ENCODE data around the gene CACNA2D3.
A peak's percentile ranks its signal among the peaks of the same experiment; 100 is the strongest.

CACNA2D3 gene

DNA sequence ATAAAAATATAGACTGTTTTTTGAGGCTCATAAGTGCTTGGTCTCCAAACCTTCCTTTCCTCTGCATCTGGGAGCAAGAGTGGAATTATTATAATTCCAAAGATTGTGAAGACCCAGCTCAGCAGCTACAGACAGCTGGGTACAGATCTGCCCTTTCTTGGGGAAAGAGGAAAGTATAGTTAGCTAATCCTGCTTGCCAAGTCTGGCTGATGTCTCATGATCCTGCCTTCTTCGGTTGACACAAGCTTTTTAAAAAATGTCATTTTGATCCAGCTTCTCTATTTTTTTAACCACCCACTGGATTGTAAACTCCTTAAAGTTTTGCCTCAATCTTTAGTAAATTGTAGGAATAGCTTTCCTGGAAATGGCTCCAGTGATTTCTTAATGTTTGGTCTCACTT lies 624.4 kb downstream of the CACNA2D3 start:
- no peak for DNase-seq (ENCODE audit: low read depth)

DNA sequence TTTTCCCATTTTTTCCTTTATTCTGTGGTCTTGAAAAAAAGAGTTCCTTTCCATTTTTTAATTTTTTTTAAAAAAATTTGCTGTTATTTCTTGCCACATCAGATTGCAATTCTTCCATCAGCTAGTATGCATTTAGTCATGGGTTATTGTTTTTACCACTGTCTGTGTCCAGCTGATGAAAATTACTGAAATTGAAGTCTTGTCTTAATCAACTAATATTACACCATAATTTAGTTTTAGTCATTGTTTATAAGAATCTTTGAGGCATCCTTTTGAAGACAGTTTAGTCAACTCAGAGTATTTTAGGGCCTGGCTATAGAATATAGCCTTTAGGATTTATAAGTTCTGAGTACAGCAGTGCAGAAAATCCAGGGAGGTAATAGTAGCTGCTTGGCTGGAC lies 633.4 kb downstream of the CACNA2D3 start:
- peak; percentile 33 for DNase-seq (ENCODE audit: low read depth)

DNA sequence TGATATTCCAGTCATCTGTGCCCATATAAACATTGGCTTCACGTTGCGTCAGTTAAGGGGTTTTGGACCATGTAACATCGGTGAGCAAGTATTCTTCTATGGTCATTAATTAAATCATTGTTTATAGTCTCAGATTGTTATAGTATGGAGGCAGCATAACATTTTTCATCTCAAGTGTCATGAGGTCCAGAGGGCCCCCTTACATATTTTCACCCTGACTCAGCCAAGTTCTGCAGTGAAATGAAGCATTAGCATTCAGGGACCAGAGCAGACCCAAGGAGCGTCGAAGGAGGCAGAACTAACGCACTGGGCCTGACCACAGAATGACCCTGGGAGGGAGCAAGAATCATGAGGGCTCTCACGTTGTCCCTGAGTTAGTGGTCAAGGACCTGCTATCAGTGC lies 634.0 kb downstream of the CACNA2D3 start:
- peak; percentile 61 for DNase-seq (ENCODE audit: low read depth)

DNA sequence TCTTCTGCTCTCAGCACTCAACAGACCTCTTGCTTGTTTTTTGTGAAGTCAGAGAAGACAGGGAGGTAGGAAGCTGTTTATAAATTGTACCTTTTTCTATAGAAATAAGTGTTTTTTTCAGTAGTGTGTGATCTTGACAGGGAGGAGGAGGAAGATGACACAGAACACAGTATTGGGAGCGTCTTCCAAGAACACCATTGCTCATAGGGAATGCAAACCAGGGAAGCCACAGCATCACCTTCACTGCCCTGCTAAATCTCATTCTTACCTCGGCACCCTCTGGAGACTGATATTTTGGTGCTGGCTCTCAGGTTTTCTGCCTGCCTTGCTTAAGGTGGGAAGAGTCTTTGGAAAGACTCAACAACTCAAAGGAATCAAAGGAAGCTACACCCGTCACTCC lies 636.1 kb downstream of the CACNA2D3 start:
- no peak for DNase-seq (ENCODE audit: low read depth)

DNA sequence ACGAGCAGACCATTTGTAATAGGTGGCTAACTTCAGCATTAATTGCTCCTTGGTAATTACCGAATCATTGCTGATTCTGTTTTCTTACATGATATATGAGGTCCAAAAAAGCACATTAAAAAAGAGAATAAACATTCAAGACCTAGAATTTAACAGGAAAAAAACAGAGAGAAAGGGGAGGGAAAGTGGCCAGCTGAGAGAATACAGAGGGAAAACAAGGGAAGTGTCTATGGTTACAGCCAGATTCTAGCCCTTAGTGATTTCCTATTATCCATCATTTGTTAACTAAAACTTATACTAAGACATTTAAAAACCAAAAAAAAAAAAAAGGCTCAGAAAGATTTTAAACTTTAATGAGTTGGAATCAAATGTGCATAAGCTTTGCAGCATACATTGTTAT lies 636.8 kb downstream of the CACNA2D3 start:
- DNase-seq (ENCODE audit: low read depth) = no peak

DNA sequence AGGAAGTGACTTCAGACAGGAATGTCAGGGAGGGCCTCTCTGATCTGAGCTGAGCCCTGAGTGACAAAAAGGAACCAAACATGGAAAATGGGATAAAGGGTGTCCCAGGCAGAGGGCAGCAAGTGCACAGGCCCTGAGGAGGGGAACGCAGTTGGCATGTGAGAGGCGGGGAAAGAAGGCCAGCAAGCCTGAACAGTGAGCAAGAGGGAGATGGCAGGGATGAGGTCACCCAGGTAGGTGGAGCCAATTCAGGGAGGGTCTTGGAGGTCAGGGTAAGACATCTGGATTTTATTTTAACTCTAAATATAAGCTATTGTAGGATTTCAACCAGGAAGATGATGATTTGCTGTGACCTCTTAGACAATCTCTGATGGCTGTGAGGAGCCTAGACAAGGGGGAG lies 637.8 kb downstream of the CACNA2D3 start:
- DNase-seq (ENCODE audit: low read depth) = peak; percentile 33

DNA sequence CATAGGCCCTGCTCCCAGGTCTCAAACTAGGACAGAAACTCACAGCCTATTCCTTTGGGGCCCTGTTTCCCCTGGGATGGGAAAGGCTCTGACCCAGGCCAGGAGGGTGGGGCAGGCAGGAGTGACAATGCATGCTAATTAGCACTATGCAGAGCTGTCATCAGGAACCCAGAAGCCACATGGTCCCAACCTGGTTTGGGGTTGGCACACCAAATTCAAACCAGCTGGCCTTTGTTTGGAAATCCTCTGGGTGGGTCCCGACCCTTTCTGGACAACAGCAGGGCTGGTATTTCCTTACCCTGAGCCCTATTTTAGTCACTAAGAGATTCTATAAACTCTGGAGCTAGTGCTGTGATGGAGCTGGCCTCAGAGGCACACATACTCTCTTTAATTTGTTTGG lies 639.3 kb downstream of the CACNA2D3 start:
- no peak for DNase-seq (ENCODE audit: low read depth)

DNA sequence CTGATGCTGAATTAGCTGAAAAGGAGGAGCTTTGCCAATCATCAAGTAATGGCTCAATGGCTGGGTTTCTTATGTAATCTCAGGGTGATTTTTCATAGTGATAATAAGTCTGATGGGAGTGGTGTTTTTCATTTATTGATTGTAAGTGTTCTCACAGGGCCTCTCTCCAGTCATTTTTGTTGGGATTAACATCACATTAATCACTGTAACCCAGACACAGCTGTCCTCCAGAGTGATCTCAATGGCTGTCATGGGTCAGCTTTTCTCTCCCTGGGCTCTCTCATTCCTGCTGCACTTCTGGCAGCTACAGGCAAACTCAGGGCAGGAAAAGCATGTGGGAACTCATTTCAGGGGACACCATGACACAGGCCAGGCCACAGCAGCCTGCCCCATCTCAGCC lies 642.6 kb downstream of the CACNA2D3 start:
- no peak for DNase-seq (ENCODE audit: low read depth)

DNA sequence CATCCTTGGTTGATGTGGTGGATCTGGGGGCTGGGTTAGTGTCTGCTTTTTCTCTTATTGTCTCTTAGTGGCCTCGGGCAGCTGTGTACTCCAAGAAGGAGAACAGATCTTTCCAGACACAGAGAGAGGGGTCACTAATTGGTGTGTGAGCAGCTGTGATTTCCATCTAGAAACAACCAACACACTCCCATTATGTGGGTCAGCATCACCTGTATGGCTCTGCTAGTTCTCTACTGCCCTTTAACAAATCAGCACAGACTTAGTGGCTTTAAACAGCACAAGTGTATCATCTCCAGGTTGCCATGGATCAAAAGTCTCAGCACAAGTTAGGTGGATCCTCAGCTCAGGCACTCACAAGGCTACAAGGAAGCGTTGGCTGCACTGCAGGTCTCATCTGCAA lies 648.7 kb downstream of the CACNA2D3 start:
- DNase-seq (ENCODE audit: low read depth) = no peak

DNA sequence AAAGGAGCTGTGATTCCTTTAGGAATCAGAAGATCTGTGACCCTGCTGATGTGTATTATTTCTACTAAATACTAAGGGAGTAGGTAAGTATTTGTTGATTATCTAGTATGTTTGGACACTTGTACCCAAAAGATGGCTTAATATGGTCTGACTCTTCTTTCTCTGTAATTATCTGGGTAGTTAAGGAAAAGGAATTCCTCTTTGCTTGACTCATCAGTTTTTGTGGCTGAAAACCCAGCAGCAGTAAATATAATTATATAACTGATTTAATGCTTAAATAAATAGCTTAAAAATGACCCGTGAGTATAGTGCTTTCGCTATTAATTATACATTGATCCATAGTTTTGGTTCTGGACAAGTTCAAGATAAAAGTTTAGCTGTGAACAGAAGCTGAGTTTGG lies 649.7 kb downstream of the CACNA2D3 start:
- no peak for DNase-seq (ENCODE audit: low read depth)

DNA sequence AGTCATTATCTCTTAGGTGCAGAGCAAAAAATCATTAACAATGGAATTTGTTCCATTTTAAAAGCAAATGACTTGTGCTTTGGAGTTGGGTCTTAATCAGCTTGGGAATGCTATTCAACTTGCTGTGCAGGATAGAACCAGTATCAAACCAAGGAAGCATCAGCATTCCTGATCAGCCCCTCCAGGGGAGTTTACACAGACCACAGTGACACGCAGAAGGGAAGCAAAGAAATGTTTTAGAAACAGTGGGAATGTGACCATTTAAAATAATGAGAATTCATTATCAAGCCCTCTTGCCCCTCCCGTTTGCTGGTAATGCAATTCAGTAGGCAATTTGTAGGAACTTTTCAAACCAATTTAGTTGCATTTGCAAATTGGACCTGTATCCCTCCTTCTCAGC lies 650.4 kb downstream of the CACNA2D3 start:
- no peak for DNase-seq (ENCODE audit: low read depth)

DNA sequence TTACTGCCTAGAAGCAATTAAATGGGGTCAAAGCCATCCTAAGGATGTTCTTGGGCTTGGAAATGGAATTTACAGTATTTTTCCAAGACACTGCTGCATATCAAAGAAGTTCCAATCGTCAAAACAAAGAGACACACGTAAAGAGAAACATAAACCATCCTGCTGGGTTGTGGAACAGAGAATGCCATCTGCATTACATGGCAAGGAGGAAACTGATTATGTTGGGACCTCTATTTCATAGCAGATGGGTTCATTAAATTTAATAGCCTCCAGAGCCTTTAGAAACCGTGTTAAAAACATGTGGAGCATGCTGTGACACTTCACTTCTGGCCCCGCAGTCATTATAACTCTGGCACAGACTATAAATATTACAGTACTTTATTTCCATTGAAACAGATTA lies 650.9 kb downstream of the CACNA2D3 start:
- DNase-seq (ENCODE audit: low read depth) = no peak

DNA sequence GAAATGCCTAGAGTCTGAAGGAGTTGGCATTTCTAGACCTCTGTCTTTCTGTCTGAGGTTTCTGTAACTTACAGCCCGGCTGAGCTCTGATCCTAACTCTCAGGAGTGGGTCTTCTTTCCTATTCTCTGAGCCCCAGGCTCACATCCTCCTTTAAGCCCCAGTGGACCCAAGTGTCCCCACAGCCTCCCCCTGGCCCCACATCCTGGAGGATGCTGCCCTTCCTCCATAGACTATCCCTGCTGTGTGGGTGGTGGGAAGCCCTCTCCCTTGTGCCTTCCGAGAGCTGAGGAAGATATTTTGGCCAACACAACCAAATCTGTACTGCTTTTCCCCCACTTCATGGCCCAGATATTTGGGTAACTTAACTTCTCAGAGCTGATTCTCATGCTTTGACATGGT lies 654.2 kb downstream of the CACNA2D3 start:
- DNase-seq (ENCODE audit: low read depth) = no peak

DNA sequence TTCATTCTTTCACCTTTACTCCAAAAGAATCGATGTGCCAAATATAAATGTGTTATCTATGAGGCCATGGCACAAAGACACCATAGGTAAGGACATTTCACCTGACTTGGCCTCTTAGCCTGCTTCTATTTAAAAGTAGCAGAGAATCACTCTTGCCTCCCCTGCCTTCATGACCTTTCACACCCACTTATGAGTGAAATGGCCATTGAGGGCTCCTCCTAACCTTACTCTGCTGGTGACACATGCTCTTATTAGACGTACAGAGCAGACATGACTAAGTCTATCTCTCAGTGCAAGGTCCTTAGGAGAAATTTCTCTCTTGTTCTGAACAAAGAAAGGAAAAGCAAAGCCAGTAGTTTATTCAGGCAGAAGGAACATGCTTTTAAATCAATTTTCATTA lies 654.8 kb downstream of the CACNA2D3 start:
- DNase-seq (ENCODE audit: low read depth) = no peak

DNA sequence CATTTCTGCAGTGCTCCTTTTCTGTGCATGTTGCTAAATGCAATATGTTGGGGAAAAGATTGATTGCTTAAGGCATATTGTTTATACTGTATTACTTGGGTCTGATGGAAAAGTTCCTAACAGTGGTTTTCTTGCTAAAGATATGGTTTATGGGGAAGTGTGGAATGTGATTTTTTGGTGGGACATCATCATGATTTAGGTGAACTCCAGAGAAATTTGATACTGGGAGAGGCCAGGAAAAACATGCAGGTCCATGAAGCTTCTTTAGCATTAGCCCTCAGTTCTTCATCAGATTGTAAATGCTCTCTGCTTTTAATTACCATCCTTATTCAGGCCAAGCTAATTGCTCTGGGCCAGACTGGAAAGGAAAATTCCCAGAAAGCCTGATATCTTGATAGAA lies 658.0 kb downstream of the CACNA2D3 start:
- no peak for DNase-seq (ENCODE audit: low read depth)

DNA sequence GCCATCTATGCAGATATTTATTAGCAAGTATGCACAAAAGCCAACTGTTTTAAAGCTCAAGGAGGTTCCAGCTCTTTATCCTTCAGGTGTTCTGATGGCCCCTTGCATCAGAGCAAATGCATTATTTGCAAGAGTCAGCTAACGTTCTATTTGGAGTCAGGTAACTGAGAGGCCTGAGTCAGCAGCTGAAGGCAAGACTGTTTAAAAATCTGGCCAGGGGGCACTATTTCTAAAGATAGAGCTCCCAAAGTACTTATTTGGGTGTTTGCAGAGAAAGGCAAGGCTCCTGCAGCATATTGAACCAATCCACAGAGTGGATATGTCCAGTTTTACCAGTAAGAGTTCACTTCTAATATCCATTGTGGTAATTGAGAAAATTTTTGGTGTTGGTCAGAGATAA lies 659.4 kb downstream of the CACNA2D3 start:
- no peak for DNase-seq (ENCODE audit: low read depth)

DNA sequence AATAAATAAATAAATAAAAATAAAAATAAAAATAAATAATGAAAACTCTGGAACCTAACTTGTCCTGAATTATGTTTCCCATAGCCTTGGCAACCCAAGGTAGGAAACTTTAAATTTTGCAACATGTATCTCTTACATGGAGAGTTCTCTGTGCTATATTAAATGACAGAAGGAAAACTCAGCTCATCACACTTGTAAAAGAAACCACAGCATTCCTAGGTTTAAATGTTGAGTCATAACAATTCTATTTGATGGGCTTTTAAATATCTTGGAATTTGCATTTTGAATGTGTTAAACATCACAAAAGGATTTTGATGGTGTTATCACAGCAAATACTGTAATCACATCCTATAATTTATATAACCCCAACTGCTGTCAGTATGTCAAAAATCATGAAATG lies 661.3 kb downstream of the CACNA2D3 start:
- DNase-seq (ENCODE audit: low read depth) = no peak

DNA sequence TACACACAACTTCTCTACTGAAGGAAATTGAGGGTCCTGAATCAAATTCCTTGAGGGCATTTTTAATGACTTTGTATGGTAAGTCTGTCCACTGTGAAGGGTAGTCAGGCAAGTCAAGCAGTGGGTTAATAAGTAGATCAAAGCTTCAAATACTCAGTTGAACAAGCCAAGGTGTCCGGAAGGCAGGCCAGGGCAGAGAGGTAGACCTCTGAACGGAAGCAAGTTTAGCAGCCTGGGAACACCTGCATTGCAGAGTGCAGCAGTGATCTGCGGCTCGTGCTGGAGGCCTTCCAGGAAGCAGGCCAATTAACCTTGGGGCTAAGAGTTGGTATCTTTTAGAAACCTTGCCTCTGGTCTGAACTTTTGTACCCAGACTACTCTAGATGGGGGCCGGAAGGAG lies 661.7 kb downstream of the CACNA2D3 start:
- no peak for DNase-seq (ENCODE audit: low read depth)

DNA sequence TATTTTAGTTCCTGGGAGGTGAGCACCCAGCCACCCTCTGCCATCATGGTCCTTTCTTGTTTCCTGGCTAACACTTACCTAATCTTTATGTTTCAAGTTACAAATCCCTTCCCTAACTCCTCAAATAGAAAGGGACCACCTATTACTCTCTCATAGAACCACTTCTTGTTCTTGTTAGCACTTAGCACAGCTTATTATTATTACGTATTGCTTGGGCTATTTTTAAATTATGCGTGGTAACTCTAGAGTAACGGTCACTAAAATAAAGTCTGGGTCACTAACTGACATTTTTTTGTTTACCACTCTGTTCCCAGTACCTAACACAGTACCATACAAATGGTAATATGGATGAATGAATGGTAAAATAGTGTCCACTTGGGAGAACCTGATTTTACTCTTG lies 663.6 kb downstream of the CACNA2D3 start:
- DNase-seq (ENCODE audit: low read depth) = no peak

DNA sequence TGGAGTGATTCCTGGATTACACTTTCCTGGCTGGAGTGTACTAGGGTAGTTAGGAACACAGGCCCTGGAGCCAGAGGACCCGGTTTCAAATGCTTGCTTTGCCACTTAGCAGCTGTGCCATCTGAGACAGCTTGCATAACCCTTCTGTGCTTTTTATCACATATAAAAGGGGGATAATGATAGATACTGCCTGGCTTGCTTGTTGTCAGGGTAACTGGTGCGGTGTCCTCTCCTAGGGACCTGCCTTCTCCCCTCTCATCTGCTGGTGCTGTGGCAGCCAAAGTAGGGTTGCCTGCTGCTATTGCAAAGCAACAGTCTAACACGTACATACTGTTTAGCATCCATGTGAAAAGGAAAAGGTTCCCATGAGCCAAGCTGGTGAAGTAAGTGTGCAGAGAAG lies 667.7 kb downstream of the CACNA2D3 start:
- no peak for DNase-seq (ENCODE audit: low read depth)

DNA sequence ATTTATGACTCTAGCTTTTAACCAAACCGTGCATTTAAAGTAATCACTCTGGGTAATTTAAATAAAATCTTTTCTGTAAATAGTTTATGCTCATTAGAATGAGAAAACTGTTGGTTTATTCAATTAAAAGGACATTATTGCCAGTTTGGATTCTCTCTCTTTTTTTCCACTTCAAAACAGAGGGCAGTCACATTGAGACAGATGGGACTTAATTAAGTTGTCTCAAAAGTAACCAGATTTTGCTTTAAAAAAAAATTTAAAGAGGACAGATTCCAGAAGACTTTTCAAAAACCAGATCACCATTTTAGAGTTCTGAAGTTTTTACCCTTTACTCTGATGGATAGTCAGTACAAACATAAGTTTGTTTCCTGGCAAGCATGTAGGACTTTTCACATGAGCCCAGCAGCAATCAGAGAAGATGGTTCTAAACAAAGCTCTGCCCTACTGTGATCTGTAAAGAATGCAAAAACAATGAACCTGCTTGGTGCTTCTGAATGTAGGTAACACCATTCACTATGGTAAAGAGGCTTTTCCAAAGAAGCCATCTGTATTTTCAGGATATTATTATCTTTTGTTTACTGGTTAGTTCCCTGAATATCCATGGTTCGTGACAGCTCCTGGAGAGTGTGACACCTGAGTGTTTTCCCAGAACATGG lies 669.3 kb downstream of the CACNA2D3 start:
- DNase-seq (ENCODE audit: low read depth) = no peak

DNA sequence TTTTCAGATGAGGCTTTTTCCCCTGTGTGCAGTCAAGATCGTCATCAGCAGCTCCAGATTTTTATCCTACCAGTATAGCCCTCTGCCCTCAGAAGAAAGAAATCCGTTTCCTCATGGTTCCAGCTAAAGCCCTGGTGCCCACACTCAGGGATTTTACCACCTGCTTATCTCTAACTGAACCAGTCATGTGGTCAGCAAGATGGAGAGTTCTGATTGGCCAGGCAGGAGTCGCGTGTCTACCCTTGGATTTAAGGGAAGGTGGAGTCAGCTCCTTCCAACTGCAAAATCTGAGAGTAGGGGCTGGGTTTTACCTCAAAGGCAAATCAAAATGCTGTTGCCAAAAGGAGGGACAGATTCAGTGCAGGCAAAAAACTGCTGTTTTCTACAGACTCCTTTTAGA lies 670.2 kb downstream of the CACNA2D3 start:
- DNase-seq (ENCODE audit: low read depth) = no peak

DNA sequence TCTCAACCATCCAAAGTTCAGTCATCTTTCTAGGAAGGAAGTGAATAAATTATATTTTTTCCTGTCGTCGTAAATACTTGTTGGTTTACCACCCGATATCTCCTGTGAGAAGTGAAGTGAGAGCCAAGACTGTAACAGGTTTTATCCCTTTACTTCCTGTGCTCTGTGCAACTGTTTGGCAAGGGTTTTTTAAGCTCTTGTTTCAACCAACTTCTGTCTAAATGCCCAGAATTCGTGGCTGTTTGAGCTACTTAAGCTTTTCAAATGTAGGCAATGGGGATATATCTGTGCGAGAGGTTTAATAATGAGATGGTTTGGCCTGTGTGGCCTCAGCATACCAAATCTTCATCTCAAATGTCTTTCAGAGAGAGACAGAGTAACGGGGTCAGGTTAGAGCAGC lies 670.8 kb downstream of the CACNA2D3 start:
- DNase-seq (ENCODE audit: low read depth) = no peak

DNA sequence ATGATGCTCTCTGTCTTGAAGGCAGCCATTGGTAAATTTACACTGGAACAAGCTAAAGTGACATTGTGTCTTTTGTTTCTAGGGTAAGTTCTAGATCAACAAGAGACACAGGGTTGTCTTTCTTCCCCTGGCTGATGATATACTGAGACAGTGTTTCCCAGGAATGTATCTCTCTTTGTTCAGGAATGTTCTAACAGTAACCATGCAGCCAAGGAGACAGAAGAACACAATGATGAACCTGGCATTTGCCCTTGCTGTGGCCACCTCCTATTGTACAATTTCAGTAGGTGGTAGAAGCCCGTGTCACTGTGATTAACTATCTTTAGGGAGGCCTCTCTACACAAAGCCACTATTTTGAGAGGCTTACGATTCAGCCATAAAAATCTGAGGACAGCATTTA lies 674.8 kb downstream of the CACNA2D3 start:
- DNase-seq (ENCODE audit: low read depth) = no peak

DNA sequence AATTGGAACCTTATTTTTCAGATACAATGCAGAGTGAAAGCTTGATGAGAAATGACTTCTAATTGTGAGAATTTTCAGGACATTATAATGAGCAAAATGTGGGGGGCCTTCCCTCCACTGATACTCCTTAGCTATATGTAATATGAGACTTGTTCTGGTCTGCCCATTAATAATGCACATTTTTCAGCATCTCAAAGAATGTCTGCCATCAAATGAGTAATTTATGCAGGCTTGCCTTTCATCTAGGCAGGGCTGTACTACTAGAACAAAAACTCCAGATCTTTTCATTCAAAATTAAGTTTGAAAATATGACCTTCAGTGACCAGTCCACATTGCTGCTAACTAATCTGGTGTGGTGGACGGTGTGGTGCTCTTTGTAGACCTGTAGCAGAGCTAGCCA lies 678.1 kb downstream of the CACNA2D3 start:
- DNase-seq (ENCODE audit: low read depth) = no peak
